ENCODE measurements around the gene SRXN1. TPM values are rescaled to one million over a fixed set of nuclear protein-coding genes. Genes with fewer than 3 reads are reported as not detected.

The SRXN1 gene
- total and polyA plus RNA-seq, 9 of the 15 experiments (the other 6 are each of a cell fraction or from before 2014, with no cell fraction given): 6.8 to 36.4 (median 21.6) TPM

DNA sequence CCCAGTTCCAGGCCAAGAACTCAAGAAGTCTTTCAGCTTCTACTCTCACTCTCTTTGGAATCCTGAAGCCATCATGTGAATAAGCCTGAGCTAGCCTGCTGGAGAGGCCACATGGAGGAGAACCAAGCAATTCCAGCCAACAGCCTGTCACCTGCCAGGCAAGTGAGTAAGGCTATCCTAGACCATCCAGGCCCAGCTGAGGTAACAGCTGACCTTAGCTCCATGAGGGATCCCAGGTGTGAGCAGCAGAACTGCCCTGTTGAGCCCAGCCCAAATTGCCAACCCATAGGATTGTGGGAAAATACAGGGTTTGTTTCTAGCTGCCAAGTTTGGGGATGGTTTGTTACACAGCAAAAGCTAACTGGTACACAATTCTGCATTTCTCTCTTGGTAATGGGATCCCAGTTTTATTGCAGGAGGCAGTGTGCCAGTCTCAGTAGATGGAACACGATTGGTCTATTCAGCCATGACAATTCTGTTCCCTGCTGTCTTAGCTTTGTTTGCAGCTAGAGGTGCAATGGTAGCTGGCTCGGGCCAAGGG is 5.5 kb downstream of the SRXN1 start:
- Histone ChIP-seq H3K27ac (ENCODE audit: extremely low read depth, low read depth, low read length) (no peak overlapping the region), H3K9ac (ENCODE audit: insufficient read depth in 1 of 2, low read depth in 2 of 2, low read length in 2 of 2) (no peak overlapping the region; a peak in 1 of 4 replicates), H3K9me3 (replicated peaks; ENCODE audit: control insufficient read depth, insufficient read depth, low read depth, low read length) (no peaks in the 10 kb centered on the region), H3K4me2 (ENCODE audit: insufficient read depth, low read length) (no peak overlapping the region), H3K27me3 (ENCODE audit: control insufficient read depth in 2 of 2, insufficient read depth in 2 of 2, low read length in 2 of 2) (no peaks in the 10 kb centered on the region), H3K9me1 (ENCODE audit: control insufficient read depth, insufficient read depth, low read length) (no peaks in the 10 kb centered on the region), H3K4me1 (replicated peaks in 1 of 2; ENCODE audit: control insufficient read depth in 2 of 2, insufficient read depth in 2 of 2, low read length in 2 of 2) (peaks cover 24 to 27% of the 10 kb centered on the region in 2 experiments; a peak in 4 of 5 replicates), H4K20me1 (replicated peaks; ENCODE audit: control insufficient read depth, insufficient read depth, low read length) (no peaks in the 10 kb centered on the region), H2AFZ (ENCODE audit: low read depth, low read length) (no peak overlapping the region), H3K79me2 (ENCODE audit: control insufficient read depth, insufficient read depth, low read length) (peaks cover 38% of the 10 kb centered on the region), H3K36me3 (ENCODE audit: control insufficient read depth, insufficient read depth, low read length) (peaks cover 44% of the 10 kb centered on the region), H3K4me3 (no peak overlapping the region)
- intact Hi-C loops (cut with micrococcal nuclease) (loop anchor here (10.0 kb wide), 1 partner anchor 293 kb away; no protein-coding TSS in a partner anchor), in situ Hi-C loops (cut with MboI) (loop anchor here (5.0 kb wide), 1 partner anchor 90 kb away; no protein-coding TSS in a partner anchor)
- DNase-seq (ENCODE audit: extremely low read depth in 1 of 4, low spot score in 3 of 4) (no peak), ATAC-seq (no peak), FAIRE-seq (no peak)
- 96% methylated on average over 2 of the region's 2 CpGs for WGBS (ENCODE audit: insufficient coverage, low coverage, missing lambda C conversion rate)
- ChIA-PET POLR2A (interaction anchor here (0.6 to 1.0 kb wide), 3 partner anchors 20 to 84 kb away, joined by 3 to 5 read pairs (median 3); no protein-coding TSS in a partner anchor), CTCF (ENCODE audit: low intra/inter-chr PET ratio) (no interaction called here)
- TSS peak; percentile 12 for BruUV-seq (replicated peaks)
- TF ChIP-seq RBM25 (IDR thresholded peaks at IDR 0.05; ENCODE audit: low read depth, low read length, severe bottlenecking) (peak; percentile 82), TRIM28 (IDR thresholded peaks at IDR 0.05) (peak; percentile 77; the same call in 1 of the 2 replicates), SPI1 (IDR thresholded peaks at IDR 0.05; ENCODE audit: borderline replicate concordance, low read depth, low read length) (no peak), NELFE (IDR thresholded peaks at IDR 0.05; ENCODE audit: insufficient read depth, insufficient read length) (no peak), CBX3 (IDR thresholded peaks at IDR 0.05; ENCODE audit: borderline replicate concordance in 1 of 2, low read length in 2 of 2) (peak in 1 of 2 experiments; percentile 80; a peak in 2 of 3 replicates), BCOR (IDR thresholded peaks at IDR 0.05) (peak; percentile 85), KDM1A (IDR thresholded peaks at IDR 0.05) (0 out of 4 replicates have a peak, but pooled peaks have one; percentile 34 to 38)
- TF ChIP-seq, protein P1, sequence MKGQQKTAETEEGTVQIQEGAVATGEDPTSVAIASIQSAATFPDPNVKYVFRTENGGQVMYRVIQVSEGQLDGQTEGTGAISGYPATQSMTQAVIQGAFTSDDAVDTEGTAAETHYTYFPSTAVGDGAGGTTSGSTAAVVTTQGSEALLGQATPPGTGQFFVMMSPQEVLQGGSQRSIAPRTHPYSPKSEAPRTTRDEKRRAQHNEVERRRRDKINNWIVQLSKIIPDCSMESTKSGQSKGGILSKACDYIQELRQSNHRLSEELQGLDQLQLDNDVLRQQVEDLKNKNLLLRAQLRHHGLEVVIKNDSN (CRISPR knock-in tag; IDR thresholded peaks at IDR 0.05): peak; percentile 28; the same call in 1 of the 2 replicates
- TF ChIP-seq, protein P2, sequence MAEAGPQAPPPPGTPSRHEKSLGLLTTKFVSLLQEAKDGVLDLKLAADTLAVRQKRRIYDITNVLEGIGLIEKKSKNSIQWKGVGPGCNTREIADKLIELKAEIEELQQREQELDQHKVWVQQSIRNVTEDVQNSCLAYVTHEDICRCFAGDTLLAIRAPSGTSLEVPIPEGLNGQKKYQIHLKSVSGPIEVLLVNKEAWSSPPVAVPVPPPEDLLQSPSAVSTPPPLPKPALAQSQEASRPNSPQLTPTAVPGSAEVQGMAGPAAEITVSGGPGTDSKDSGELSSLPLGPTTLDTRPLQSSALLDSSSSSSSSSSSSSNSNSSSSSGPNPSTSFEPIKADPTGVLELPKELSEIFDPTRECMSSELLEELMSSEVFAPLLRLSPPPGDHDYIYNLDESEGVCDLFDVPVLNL (CRISPR knock-in tag; IDR thresholded peaks at IDR 0.05; ENCODE audit: low read depth): peak; percentile 46; the same call in 1 of the 2 replicates

Data from K562 (cell line).